ENCODE results near the gene CCDC8. TPM values are rescaled to one million over a fixed set of nuclear protein-coding genes. Genes with fewer than 3 reads are reported as not detected.

Gene CCDC8
- total and polyA plus RNA-seq, 2 of the 4 experiments (the other 2 are of a cell fraction): 9.3 to 10.2 TPM

DNA sequence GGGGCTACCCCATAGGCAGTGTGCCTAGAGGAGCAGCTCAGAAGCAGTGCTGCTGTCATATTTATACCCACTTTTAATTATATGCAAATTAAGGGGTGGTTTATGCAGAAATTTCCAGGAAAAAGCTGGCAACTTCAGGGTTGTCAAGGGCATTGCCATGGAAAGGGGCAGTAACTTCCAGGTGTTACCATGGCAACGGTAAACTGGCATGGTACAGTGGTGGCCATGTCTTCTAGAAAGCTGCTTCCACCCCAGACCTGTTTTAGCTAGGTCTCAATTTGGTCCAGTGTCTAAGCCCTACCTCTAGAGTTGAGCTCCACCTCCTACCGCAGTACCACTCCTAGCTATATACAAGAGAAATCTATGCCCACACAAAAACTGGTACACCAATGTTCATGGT, 46.7 kb upstream of the CCDC8 start:
- no peaks in the 10 kb centered on the region for H3K9me3 ChIP-seq (ENCODE audit: control insufficient read depth, insufficient read depth, low read length)
- dilution Hi-C loops (cut with HindIII; ENCODE audit: low sequenced_read_pairs, unreplicated experiment): no loop called here
- H3K23ac ChIP-seq (ENCODE audit: low read depth, low read length): no peak overlapping the region
- no peak overlapping the region for H3K18ac ChIP-seq (ENCODE audit: low read depth, low read length)
- H3K27ac ChIP-seq (ENCODE audit: insufficient read depth, low read length): no peak overlapping the region
- no peak overlapping the region for H3K9ac ChIP-seq (ENCODE audit: low read depth, low read length)
- no peak overlapping the region for H2AK9ac ChIP-seq (replicated peaks; ENCODE audit: low read depth, low read length, poor library complexity)
- in situ Hi-C loops (cut with MboI; ENCODE audit: low sequenced_read_pairs): no loop called here
- no peaks in the 10 kb centered on the region for H3K9me1 ChIP-seq (ENCODE audit: insufficient read depth, low read length)
- no peak overlapping the region for H3K4me3 ChIP-seq (ENCODE audit: insufficient read depth, low read depth, low read length)
- intact Hi-C loops (cut with micrococcal nuclease): no loop called here
- H2BK20ac ChIP-seq (ENCODE audit: low read depth, low read length): no peak overlapping the region
- no peak overlapping the region for H2AFZ ChIP-seq (replicated peaks; ENCODE audit: low read length, poor library complexity)
- peaks cover 3% of the 10 kb centered on the region; the same call in 1 of the 2 replicates for H3K4me1 ChIP-seq (ENCODE audit: control insufficient read depth, insufficient read depth, low read length)
- H4K91ac ChIP-seq (ENCODE audit: insufficient read depth, low read depth, low read length): no peak overlapping the region
- no peak overlapping the region for H3K4me2 ChIP-seq (ENCODE audit: low read depth, low read length)
- H3K79me1 ChIP-seq (ENCODE audit: low read depth in 1 of 2, low read length in 2 of 2): no peaks in the 10 kb centered on the region
- BruUV-seq (replicated peaks): no TSS peak
- no peak overlapping the region for H4K8ac ChIP-seq (ENCODE audit: low read depth in 2 of 2, low read length in 2 of 2)
- no peak overlapping the region for H3K14ac ChIP-seq (replicated peaks; ENCODE audit: low read depth, low read length)
- ATAC-seq (ENCODE audit: low read depth) (no peak), DNase-seq (no peak)
- H4K5ac ChIP-seq (ENCODE audit: low read depth, low read length): no peak overlapping the region
- no peak overlapping the region for H3K56ac ChIP-seq (ENCODE audit: extremely low read depth, insufficient read depth, low read length)
- H3K36me3 ChIP-seq (ENCODE audit: control insufficient read depth, insufficient read depth, low read length): no peaks in the 10 kb centered on the region
- no peak for TF ChIP-seq RFX5 (IDR thresholded peaks at IDR 0.05; ENCODE audit: low read depth, low read length)
- TF ChIP-seq MAFK (IDR thresholded peaks at IDR 0.05; ENCODE audit: low read depth, low read length): no peak
- no peak for TF ChIP-seq RAD21 (IDR thresholded peaks at IDR 0.05; ENCODE audit: low read length)
- TF ChIP-seq FOS (IDR thresholded peaks at IDR 0.05; ENCODE audit: low read depth, low read length): no peak
- no peak for TF ChIP-seq BHLHE40 (IDR thresholded peaks at IDR 0.05; ENCODE audit: low read depth, low read length)
- TF ChIP-seq RCOR1 (IDR thresholded peaks at IDR 0.05; ENCODE audit: insufficient replicate concordance, low read length): no peak
- TF ChIP-seq POLR2A (IDR thresholded peaks at IDR 0.05; ENCODE audit: low read depth, low read length): no peak
- TF ChIP-seq, protein P1, sequence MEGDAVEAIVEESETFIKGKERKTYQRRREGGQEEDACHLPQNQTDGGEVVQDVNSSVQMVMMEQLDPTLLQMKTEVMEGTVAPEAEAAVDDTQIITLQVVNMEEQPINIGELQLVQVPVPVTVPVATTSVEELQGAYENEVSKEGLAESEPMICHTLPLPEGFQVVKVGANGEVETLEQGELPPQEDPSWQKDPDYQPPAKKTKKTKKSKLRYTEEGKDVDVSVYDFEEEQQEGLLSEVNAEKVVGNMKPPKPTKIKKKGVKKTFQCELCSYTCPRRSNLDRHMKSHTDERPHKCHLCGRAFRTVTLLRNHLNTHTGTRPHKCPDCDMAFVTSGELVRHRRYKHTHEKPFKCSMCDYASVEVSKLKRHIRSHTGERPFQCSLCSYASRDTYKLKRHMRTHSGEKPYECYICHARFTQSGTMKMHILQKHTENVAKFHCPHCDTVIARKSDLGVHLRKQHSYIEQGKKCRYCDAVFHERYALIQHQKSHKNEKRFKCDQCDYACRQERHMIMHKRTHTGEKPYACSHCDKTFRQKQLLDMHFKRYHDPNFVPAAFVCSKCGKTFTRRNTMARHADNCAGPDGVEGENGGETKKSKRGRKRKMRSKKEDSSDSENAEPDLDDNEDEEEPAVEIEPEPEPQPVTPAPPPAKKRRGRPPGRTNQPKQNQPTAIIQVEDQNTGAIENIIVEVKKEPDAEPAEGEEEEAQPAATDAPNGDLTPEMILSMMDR (conservative IDR thresholded peaks at IDR 0.05; ENCODE audit: low read depth, low read length): no peak
- TF ChIP-seq CEBPB (IDR thresholded peaks at IDR 0.05; ENCODE audit: low read depth, low read length): no peak
- TF ChIP-seq SMC3 (IDR thresholded peaks at IDR 0.05; ENCODE audit: low read depth, low read length): no peak
- TF ChIP-seq MAZ (IDR thresholded peaks at IDR 0.05; ENCODE audit: borderline replicate concordance, low read depth, low read length): no peak
- TF ChIP-seq, protein P2, sequence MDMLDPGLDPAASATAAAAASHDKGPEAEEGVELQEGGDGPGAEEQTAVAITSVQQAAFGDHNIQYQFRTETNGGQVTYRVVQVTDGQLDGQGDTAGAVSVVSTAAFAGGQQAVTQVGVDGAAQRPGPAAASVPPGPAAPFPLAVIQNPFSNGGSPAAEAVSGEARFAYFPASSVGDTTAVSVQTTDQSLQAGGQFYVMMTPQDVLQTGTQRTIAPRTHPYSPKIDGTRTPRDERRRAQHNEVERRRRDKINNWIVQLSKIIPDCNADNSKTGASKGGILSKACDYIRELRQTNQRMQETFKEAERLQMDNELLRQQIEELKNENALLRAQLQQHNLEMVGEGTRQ (IDR thresholded peaks at IDR 0.05; ENCODE audit: low read depth, low read length): no peak
- no peak for TF ChIP-seq MXI1 (IDR thresholded peaks at IDR 0.05; ENCODE audit: borderline replicate concordance, low read depth, low read length)
- no peak overlapping the region for H2BK15ac ChIP-seq (ENCODE audit: low read depth, low read length)
- ChIA-PET POLR2A (ENCODE audit: unreplicated experiment) (no interaction called here), CTCF (no interaction called here)
- no peaks in the 10 kb centered on the region for H4K20me1 ChIP-seq (ENCODE audit: insufficient read depth, low read length)
- H2AK5ac ChIP-seq (ENCODE audit: low read depth, low read length): no peak overlapping the region
- H2BK120ac ChIP-seq (ENCODE audit: low read depth, low read length): no peak overlapping the region
- no peak overlapping the region for H3K4ac ChIP-seq (ENCODE audit: low read depth, low read length)
- peaks cover 13% of the 10 kb centered on the region for H3K27me3 ChIP-seq (ENCODE audit: control insufficient read depth, insufficient read depth, low read length)
- H2BK5ac ChIP-seq (ENCODE audit: low read depth, low read length, poor library complexity, severe bottlenecking): no peak overlapping the region
- WGBS, 2 experiments (ENCODE audit: extremely low coverage in 2 of 2, insufficient read length in 1 of 2): no CpG with 5 or more reads among the region's 2 CpGs

Data from IMR-90 (cell line).